ENCODE data around the gene ACLY. TPM values are rescaled to one million over a fixed set of nuclear protein-coding genes. Genes with fewer than 3 reads are reported as not detected.
"Not testable (repeated sequence)": the region's sequence is repeated elsewhere in the genome, so short reads cannot be mapped to it uniquely, and the experiment has no call there.

Gene ACLY
- total RNA-seq, 2 donors from 2014 or later = 135 to 145 TPM

GRCh38 chr17:41837761-41838538 is 80.8 kb downstream of the ACLY start, which contains the start of gene KLHL10:
Gene KLHL10 (plus strand): TSS chr17:41837825. CDS start chr17:41837933, 108 bp downstream.
- Histone ChIP-seq H3K4me3 (no peak within 1 kb of the TSS), H3K4me1 (no peaks in the 10 kb centered on the region), H3K9ac (ENCODE audit: low read depth in 2 of 2, low read length in 2 of 2) (no peak within 1 kb of the TSS), H3K9me3 (no peaks in the 10 kb centered on the region), H3K36me3 (no peaks in the 10 kb centered on the region), H3K27ac (no peak within 1 kb of the TSS), H3K27me3 (no peaks in the 10 kb centered on the region)
- TF ChIP-seq CTCF (IDR thresholded peaks at IDR 0.05) = no peak
- DNase-seq = no peak
- intact Hi-C loops (cut with DNase I) = no loop called here

DNA sequence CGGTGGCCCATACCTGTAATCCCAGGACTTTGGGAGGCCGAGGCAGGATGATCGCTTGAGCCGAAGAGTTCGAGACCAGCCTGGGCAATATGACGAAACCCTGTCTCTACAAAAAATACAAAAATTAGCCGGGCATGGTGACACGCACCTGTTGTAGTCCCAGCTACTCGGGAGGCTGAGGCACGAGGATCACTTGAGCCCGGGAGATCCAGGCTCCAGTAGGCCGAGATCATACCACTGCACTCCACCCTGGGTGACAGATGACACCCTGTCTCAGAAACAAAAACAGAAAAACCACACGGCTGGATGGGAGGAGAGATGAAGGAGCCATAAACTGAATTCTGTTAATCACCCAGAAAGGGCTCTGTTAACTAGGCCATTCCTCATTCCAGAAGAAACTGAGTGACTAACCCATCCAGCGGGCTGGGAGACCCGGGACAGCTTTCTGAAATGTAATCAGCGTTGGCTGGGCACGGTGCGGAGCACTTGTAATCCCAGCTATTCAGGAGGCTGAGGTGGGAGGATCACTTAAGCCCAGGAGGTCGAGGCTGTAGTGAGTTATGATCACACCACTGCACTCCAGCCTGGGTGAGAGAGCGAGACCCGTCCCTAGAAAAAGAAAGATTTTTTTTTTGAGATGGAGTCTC is 82.1 kb downstream of the ACLY start:
- Histone ChIP-seq H3K27me3 (no peaks in the 10 kb centered on the region), H3K9ac (ENCODE audit: low read depth in 2 of 2, low read length in 2 of 2) (peak overlapping the region in 1 of 2 donors; percentile 70), H3K36me3 (no peaks in the 10 kb centered on the region), H3K4me3 (peak overlapping the region; percentile 93), H3K27ac (no peak overlapping the region), H3K4me1 (no peaks in the 10 kb centered on the region), H3K9me3 (no peaks in the 10 kb centered on the region)
- DNase-seq = no peak
- intact Hi-C loops (cut with DNase I) = no loop called here
- no peak for TF ChIP-seq CTCF (IDR thresholded peaks at IDR 0.05)

- no peak for TF ChIP-seq CTCF (IDR thresholded peaks at IDR 0.05)
- Histone ChIP-seq H3K9me3 (no peaks in the 10 kb centered on the region), H3K27ac (peak within 1 kb of the TSS; percentile 50), H3K9ac (ENCODE audit: low read depth in 2 of 2, low read length in 2 of 2) (peak within 1 kb of the TSS; percentile 70 to 87), H3K27me3 (no peaks in the 10 kb centered on the region), H3K4me1 (no peaks in the 10 kb centered on the region), H3K36me3 (no peaks in the 10 kb centered on the region), H3K4me3 (peak within 1 kb of the TSS; percentile 93)
- DNase-seq = peak; percentile 53
- intact Hi-C loops (cut with DNase I) = no loop called here
Observed at GRCh38 chr17:41835800-41836549, 82.8 kb downstream of the ACLY start, which contains the start of gene NT5C3B. Gene NT5C3B (minus strand): TSS chr17:41836232. CDS start chr17:41836193, 39 bp downstream.

DNA sequence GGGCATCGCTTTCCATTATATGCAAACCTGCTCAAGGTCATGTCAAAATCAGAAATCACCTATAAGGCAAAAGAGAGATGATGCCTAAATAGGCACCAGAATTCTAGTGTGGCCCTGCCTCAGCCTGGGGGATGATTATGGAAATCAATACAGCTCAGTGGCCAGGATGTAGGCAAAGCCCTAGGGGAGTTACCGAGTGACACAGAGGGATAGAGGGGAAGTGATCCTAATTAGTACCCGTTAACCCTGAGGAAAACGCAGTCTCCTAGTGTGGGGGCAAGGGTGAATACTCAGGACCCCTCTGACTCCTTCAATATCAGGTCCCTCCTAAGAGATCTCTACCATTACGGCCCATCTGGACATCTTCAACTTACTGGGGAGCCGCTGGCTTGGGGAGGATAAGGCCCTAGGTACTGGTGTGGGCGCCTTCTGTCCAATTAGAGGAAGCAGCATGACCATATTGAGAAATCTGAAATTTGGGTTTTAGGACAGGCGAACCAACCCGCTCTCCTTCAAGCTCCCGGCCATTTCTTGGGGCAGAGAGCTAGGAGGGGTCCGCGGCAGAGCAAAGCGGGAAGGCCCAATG is 83.4 kb downstream of the ACLY start:
- Histone ChIP-seq H3K36me3 (no peaks in the 10 kb centered on the region), H3K27me3 (no peaks in the 10 kb centered on the region), H3K4me3 (peak overlapping the region; percentile 93), H3K9ac (ENCODE audit: low read depth in 2 of 2, low read length in 2 of 2) (peak overlapping the region; percentile 53 to 87), H3K27ac (peak overlapping the region; percentile 50), H3K9me3 (no peaks in the 10 kb centered on the region), H3K4me1 (no peaks in the 10 kb centered on the region)
- TF ChIP-seq CTCF (IDR thresholded peaks at IDR 0.05) = no peak
- intact Hi-C loops (cut with DNase I) = no loop called here
- no peak for DNase-seq

DNA sequence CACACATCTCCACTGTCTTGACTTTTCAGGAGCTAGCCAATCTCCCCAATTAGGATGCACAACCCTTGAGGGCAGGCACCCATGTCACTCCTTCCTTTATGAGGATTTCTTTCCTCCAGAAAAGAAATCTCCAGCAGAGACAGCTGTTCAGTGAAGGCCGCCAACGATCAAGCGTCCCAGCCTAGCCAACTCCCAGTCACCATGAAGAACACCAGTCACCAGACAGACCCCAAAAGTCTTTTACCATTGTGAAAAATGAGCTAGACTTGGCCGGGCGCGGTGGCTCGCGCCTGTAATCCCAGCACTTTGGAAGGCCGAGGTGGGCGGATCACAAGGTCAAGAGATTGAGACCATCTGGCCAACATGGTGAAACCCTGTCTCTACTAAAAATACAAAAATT is 88.8 kb downstream of the ACLY start:
- H3K9ac ChIP-seq (ENCODE audit: low read depth in 2 of 2, low read length in 2 of 2); H3K36me3 ChIP-seq; intact Hi-C loops (cut with DNase I); H3K9me3 ChIP-seq; H3K4me1 ChIP-seq; H3K27me3 ChIP-seq; DNase-seq; H3K27ac ChIP-seq; H3K4me3 ChIP-seq: not testable (repeated sequence)
